Jurkat, Clone E6-1 (cell line): ENCODE results near the gene DYNC1H1.
A peak's percentile ranks its signal among the peaks of the same experiment; 100 is the strongest.
"Not testable (repeated sequence)": the region's sequence is repeated elsewhere in the genome, so short reads cannot be mapped to it uniquely, and the experiment has no call there.

Experiments
- DNase-seq: peaks from one replicate; pipeline ENCODE4 v3.0.0-alpha.2; 2011; ENCODE audit warnings: low read depth, low spot score
- H3K4me3 ChIP-seq: 2 replicates; pipeline ENCODE4 v1.5.1; 2011; ENCODE audit warnings: mild to moderate bottlenecking, low read length, control low read depth, moderate library complexity

DYNC1H1 gene

GRCh38 chr14:102078831-102079699 is 114.7 kb downstream of the DYNC1H1 start:
- no peak for DNase-seq
- no peak overlapping the region for H3K4me3 ChIP-seq

DNA sequence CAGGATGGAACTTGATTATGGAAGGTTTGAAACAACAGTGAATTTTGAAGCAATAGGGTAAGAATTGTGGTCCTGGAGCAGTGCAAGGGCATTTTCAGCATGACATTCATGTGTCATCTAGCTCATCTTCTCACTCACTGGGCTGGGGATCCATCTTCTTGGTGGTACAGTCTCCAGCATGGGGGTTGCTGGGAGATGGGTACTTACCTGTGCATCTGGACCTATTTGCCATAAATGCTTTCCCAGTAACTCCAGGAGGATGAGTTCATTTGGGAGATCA is 115.3 kb downstream of the DYNC1H1 start:
- DNase-seq: no peak
- H3K4me3 ChIP-seq: no peak overlapping the region

- H3K4me3 ChIP-seq: no peak overlapping the region
- no peak for DNase-seq
Measured at GRCh38 chr14:102080183-102081080, 116.1 kb downstream of the DYNC1H1 start.

DNA sequence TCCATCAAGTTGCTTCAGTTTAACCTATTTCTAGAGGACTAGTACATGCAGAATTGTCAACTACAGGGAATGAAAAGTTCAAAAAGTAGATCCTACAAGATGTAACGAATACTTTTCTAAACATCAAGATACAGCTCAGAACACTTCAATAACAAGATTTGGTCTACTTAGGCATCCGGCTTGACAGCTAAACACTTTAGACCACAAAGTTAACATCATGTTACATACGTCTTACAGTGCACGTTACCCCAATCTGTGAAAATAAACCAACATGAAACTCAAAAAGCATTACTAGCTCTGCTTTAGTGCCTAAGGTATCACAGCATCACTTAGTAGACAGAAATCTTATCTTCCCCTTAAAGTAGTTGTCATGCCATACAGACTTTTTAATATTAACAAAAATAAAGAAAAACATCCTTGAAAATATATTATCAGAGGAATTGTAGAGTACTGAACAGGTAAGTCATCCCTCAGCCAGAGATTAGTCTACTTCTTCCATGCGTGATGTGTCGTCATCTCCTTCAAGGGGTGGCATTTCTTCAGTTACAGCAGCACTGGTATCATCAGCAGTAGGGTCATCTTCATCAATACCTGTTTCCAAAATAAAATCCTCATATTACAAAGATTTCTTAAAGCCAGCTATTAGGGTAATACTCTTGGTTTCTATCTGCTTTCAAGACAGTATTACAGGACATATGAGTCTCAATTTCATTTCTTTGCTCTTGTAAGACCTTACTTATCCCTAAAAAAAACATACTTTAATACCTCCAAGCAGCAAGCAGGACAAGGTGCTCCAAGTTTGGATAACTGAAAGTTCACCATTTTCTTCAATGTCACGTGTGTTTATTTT is 117.1 kb downstream of the DYNC1H1 start:
- DNase-seq: no peak
- H3K4me3 ChIP-seq: no peak overlapping the region

- not testable (repeated sequence) for DNase-seq
- H3K4me3 ChIP-seq: peak overlapping the region; percentile 79; the same call in 1 of the 2 replicates
Measured at GRCh38 chr14:102084522-102084921, 120.1 kb downstream of the DYNC1H1 start.

DNA sequence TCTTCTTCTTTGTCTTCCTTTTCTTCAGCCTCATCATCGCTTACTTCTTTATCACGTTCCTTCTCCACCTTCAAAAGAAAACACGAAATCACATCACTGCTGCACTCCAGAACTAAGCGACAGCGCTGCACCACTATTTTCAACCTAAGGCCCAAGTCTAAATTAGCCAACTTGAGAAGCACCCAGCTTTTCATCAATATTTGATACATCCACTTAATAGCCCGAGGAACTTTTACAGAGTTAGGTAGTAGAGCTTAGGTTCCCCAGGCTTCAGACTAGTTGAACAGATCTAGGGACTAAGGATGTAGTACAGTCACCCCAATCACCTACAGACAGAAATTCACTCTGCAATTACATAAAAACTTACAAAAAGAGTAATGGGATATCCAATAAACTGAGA is 120.6 kb downstream of the DYNC1H1 start:
- no peak for DNase-seq
- H3K4me3 ChIP-seq: peak overlapping the region; percentile 79

GRCh38 chr14:102085488-102085887 is 121.1 kb downstream of the DYNC1H1 start:
- peak overlapping the region; percentile 79 for H3K4me3 ChIP-seq
- no peak for DNase-seq

DNA sequence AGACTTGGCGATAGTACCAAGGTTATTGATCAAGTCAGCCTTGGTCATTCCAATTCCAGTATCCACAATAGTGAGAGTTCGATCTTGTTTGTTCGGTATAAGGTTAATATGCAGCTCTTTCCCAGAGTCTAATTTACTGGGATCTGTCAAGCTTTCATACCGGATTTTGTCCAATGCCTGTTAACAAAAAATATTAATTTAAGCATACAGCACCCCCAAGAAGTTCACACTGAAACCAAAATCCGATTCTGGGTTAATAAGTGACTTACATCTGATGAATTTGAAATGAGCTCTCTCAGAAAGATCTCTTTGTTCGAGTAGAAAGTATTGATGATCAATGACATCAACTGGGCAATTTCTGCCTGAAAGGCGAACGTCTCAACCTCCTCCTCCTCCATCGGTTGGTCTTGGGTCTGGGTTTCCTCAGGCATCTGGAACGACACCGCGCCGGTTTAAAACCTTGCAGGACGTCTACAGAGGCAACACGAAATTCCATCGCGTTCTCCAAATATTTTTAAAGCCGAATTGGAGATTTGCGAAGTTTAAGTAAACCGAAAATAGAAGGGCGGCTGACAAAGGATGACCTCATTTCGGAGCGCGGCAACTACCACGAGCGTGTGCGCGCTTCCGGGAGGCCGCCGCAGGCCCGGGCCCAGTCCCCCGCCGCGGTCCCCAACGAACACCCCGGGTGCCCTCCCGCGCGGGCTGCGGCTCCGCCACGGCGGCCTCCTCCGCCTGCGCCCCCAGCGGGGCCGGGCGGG is 121.8 kb downstream of the DYNC1H1 start:
- DNase-seq: no peak
- H3K4me3 ChIP-seq: peak overlapping the region; percentile 79

GRCh38 chr14:102086709-102086971 is 122.3 kb downstream of the DYNC1H1 start:
- DNase-seq: no peak
- H3K4me3 ChIP-seq: peak overlapping the region; percentile 79

DNA sequence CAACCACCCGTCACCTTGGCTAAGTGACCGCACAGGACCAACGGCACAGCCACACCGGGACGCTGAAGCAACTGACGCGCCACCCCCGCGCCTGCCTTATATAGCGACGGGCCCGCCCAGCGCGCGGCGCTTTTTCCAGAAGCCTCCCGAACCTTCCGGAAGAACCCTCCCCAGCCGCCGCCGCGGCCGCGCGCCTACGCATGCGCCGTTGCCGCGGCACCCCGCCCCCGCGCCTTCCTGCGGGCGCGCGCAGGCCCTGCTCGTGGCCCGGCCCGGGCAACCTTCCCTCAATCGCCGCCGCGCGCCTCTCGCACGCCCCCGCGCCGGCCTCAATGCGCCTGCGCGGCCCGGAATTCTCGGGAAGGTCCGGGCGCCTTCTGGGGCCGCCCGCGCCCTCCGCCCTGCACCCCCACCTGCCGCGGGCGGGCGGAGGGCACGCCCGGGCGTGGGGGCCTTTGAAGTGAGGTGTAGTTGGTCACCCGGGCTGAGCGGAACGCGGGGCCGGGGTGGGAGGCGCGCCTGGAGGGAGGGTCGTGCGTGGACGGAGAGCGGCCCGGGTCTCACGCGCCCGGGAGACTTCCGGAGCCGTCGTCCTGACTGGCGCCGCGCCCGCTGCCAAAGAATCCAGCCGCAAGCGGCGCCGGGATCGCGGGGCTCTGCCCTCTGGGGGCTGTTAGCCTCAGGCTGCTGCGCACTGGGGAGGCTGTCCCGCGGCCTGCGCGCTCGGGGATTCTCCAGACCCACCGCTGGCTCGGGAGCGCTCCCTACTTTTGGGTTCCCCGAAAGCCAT is 122.8 kb downstream of the DYNC1H1 start, which contains the start of gene HSP90AA1:
TSS of gene HSP90AA1 (minus strand) at position 73 of the 790 bp plus-strand sequence. CDS start 666 bp downstream, outside the sequence.
- peak within 1 kb of the TSS; percentile 79 for H3K4me3 ChIP-seq
- DNase-seq: peak; percentile 79

GRCh38 chr14:102087762-102088011 is 123.3 kb downstream of the DYNC1H1 start:
- DNase-seq: no peak
- H3K4me3 ChIP-seq: peak overlapping the region; percentile 76

GRCh38 chr14:102088012-102088792 is 123.8 kb downstream of the DYNC1H1 start:
- peak; percentile 78 for DNase-seq
- peak overlapping the region; percentile 76 for H3K4me3 ChIP-seq

GRCh38 chr14:102089621-102090343 is 125.4 kb downstream of the DYNC1H1 start:
- no peak for DNase-seq
- no peak overlapping the region for H3K4me3 ChIP-seq

DNA sequence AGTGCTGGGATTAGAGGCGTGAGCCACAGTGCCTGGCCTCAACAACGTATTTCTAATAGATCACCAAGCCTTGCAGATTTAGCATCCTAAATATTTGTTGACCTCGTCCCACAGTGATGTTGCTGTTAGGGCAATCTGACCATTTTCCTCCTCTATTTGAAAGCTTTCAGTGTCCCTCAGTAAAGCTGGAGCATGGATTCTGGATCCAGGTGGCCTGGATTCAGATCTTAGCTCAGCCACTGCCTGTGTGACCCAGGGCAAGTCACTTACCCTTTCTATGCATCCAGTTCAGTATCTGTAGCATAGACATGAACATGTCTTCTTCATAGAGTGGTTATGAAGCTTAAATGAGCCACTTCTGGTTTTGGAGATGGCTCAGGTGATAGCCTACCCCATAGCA is 126.3 kb downstream of the DYNC1H1 start:
- DNase-seq: no peak
- H3K4me3 ChIP-seq: no peak overlapping the region

GRCh38 chr14:102092806-102093205 is 128.4 kb downstream of the DYNC1H1 start:
- no peak for DNase-seq
- no peak overlapping the region for H3K4me3 ChIP-seq

DNA sequence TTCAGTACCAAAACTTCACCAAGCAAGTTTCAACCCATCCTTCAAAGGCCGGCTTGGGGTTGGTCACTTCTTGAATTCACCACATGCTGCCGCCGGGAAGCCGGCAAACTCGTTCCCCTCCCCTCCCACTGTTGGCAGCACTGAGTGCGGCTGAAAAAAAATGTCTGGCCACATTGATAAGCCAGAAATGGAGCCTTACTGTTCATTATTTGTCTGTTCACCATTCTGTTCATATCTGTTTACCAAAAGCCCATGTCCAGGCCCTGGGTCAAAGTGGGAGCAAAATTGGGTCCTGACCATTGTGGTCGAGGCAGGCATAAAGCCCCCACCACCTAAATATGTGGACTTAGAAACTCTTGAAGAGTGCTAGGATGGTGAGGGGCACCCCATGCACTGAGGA is 129.7 kb downstream of the DYNC1H1 start:
- no peak overlapping the region for H3K4me3 ChIP-seq
- no peak for DNase-seq
